SH-SY5Y (cell line): Measurements from ENCODE around the gene ADARB2.

Experiments used
- GATA2 ChIP-seq: IDR thresholded peaks from 2 replicates; pipeline ENCODE4 v1.6.1; 2011; ENCODE audit warnings: mild to moderate bottlenecking, low read depth, low read length
- GATA3 ChIP-seq: IDR thresholded peaks from 2 replicates; pipeline ENCODE4 v1.6.1; 2011; ENCODE audit warnings: low read depth, mild to moderate bottlenecking, low read length, moderate library complexity

DNA sequence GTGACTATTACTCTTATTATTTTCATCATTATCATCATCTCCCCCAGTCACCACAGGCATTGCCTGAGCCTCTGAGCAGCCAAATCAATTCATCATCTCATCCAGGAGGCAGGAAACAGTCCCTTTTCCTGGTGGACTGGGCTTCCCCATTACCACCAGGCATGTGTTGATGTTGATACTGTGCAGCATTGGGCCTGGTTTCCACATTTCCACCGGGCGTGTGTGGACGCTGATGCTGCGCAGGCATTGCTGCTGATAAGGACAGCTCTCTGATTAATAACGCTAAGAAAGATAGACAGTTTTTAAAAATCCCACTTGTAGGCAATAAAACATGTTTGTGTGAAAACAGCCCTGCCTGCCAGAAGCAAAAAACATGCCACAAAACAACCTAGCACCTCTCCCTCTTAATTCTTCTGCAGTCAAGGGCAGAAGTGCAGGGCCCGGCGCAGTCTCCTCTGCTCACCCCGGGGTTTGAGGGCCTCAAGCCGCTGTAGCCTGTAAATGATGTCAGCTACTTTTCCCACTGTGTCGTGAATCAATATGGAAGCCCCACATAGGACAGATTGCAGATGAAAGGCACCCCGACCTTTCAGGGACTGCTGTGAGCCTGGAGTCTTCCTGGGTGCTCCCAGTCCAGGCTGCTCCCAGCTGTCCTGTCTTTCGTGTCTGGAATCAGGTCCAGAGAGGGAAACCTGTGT, 465.1 kb downstream of the ADARB2 start:
- TF ChIP-seq GATA2 (peak; percentile 98), GATA3 (peak; percentile 92)
